Gastroesophageal sphincter (tissue), 4 donors: ENCODE results near the gene HAUS3. TPM values are rescaled to one million over a fixed set of nuclear protein-coding genes. Genes with fewer than 3 reads are reported as not detected.

Experiments used
- ATAC-seq: fragments of 150-250 bp; one replicate; pipeline ENCODE4 v1.9.1; 2016; ENCODE audit warnings: mild to moderate bottlenecking, moderate library complexity
- H3K27ac ChIP-seq, 4 donors: fragments of 200-600 bp; sonication (generic) in 3 of 4; 1 replicate in 3 of 4; 2 replicates in 1 of 4; pipeline ENCODE4 v1.5.1; 2016 to 2019
- H3K27me3 ChIP-seq: fragments of 200-600 bp; sonication (generic); one replicate; pipeline ENCODE4 v1.5.1; 2019
- H3K36me3 ChIP-seq, 2 donors: fragments of 200-600 bp; sonication (generic); one replicate each; pipeline ENCODE4 v1.5.1; 2019; ENCODE audit warnings: control low read depth in 1 of 2
- H3K4me1 ChIP-seq, 3 donors: fragments of 200-600 bp; sonication (generic); 1 replicate in 2 of 3; 2 replicates in 1 of 3; pipeline ENCODE4 v1.5.1; 2016 to 2019; ENCODE audit warnings: control low read depth in 2 of 3
- H3K4me3 ChIP-seq, 2 donors: fragments of 200-600 bp; sonication (generic); one replicate each; pipeline ENCODE4 v1.5.1; 2019; ENCODE audit warnings: mild to moderate bottlenecking in 1 of 2, moderate library complexity in 1 of 2
- H3K9me3 ChIP-seq, 3 donors: fragments of 200-600 bp; sonication (generic); one replicate each; pipeline ENCODE4 v1.5.1; 2017 to 2019; ENCODE audit warnings: control low read depth in 2 of 3
- EP300 ChIP-seq: sonication (generic); formaldehyde crosslinking; IDR thresholded peaks from one replicate; pipeline ENCODE4 v1.6.1; 2017; ENCODE audit warnings: antibody characterized with exemption, mild to moderate bottlenecking
- POLR2A ChIP-seq, 2 donors: fragments of 450-650 bp; IDR thresholded peaks; one replicate each; pipeline ENCODE4 v1.6.1; 2017; ENCODE audit warnings: antibody characterized with exemption in 2 of 2, mild to moderate bottlenecking in 2 of 2, moderate library complexity in 1 of 2
- POLR2AphosphoS5 ChIP-seq: sonication (generic); formaldehyde crosslinking; IDR thresholded peaks from one replicate; pipeline ENCODE4 v1.6.1; 2017; ENCODE audit warnings: antibody characterized with exemption
- WGBS, 2 donors: methylation state at CpG; one replicate each; pipeline ENCODE4 v1.1.5; 2018; ENCODE audit warnings: low coverage in 1 of 2; 5-methylcytosine and 5-hydroxymethylcytosine counted together
- total RNA-seq, 4 donors: library from RNA; depleted of rRNA; stranded (reverse); fragments of >200 nt; gene quantifications; one replicate each; pipeline ENCODE4 v1.1.0, GENCODE V29; 2016
- TF ChIP-seq, protein P1 (sequence below), 4 experiments: fragments of 200-600 bp in 2 of 4; fragments of 450-650 bp in 2 of 4; sonication (generic) in 1 of 4; IDR thresholded peaks; one replicate each; pipeline ENCODE4 v1.5.1; 2017 to 2019; ENCODE audit warnings: antibody characterized with exemption in 4 of 4, mild to moderate bottlenecking in 2 of 4, moderate library complexity in 2 of 4

The HAUS3 gene
- total RNA-seq, 4 donors from 2014 or later: 10.0 to 16.3 (median 12.7) TPM

- no peak overlapping the region for H3K4me3 ChIP-seq
- 27 to 36% methylated on average over 5 of the region's 5 CpGs for WGBS, 2 donors
- H3K4me1 ChIP-seq: peaks cover 9 to 64% (median 10%) of the 10 kb centered on the region in 3 donors
- ATAC-seq: peak; percentile 24
- H3K9me3 ChIP-seq: no peaks in the 10 kb centered on the region
- H3K27me3 ChIP-seq: no peaks in the 10 kb centered on the region
- H3K27ac ChIP-seq: peak overlapping the region in 3 of 4 donors; percentile 27 to 64 (median 56)
- TF ChIP-seq POLR2AphosphoS5 (no peak), POLR2A (IDR thresholded peaks at IDR 0.05) (no peak), EP300 (no peak)
- TF ChIP-seq, protein P1, sequence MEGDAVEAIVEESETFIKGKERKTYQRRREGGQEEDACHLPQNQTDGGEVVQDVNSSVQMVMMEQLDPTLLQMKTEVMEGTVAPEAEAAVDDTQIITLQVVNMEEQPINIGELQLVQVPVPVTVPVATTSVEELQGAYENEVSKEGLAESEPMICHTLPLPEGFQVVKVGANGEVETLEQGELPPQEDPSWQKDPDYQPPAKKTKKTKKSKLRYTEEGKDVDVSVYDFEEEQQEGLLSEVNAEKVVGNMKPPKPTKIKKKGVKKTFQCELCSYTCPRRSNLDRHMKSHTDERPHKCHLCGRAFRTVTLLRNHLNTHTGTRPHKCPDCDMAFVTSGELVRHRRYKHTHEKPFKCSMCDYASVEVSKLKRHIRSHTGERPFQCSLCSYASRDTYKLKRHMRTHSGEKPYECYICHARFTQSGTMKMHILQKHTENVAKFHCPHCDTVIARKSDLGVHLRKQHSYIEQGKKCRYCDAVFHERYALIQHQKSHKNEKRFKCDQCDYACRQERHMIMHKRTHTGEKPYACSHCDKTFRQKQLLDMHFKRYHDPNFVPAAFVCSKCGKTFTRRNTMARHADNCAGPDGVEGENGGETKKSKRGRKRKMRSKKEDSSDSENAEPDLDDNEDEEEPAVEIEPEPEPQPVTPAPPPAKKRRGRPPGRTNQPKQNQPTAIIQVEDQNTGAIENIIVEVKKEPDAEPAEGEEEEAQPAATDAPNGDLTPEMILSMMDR (IDR thresholded peaks at IDR 0.05): peak in 2 of 4 experiments; percentile 30 to 53
- peaks cover 0 to 36% of the 10 kb centered on the region in 2 donors for H3K36me3 ChIP-seq
These were observed 1.9 kb upstream of the HAUS3 start for GRCh38 chr4:2243681-2244380.

DNA sequence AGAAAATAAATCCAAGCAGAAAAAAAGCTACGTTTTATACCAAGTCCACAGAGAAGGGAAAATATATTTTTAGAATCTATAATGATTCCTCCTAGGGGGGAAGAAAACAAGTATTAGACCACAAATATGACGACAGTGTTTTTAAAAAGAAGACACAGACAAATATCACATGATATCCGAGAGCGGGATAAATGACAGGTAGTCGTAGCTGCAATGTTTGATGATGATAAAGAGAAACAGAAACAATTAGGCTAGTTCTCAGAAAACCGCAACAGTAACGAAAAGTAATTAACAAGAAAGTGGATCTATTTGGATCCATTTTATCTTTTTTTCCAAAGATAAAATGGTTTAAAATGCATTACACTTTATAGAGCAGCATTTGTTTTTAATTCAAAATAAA lies 918 bp downstream of the HAUS3 start:
- H3K36me3 ChIP-seq: peaks cover 0 to 20% of the 10 kb centered on the region in 2 donors
- no peak for ATAC-seq
- WGBS, 2 donors: 3 to 8% methylated on average over 7 of the region's 7 CpGs
- peaks cover 9 to 83% (median 10%) of the 10 kb centered on the region in 3 donors for H3K4me1 ChIP-seq
- no peaks in the 10 kb centered on the region for H3K27me3 ChIP-seq
- TF ChIP-seq POLR2AphosphoS5: no peak
- TF ChIP-seq, protein P1 (IDR thresholded peaks at IDR 0.05): no peak
- TF ChIP-seq EP300: no peak
- no peak for TF ChIP-seq POLR2A (IDR thresholded peaks at IDR 0.05)
- peak overlapping the region in 2 of 4 donors; percentile 83 to 88 for H3K27ac ChIP-seq
- H3K9me3 ChIP-seq: no peaks in the 10 kb centered on the region
- H3K4me3 ChIP-seq: peak overlapping the region; percentile 70 to 72

- no peak overlapping the region for H3K27ac ChIP-seq
- no peak for TF ChIP-seq POLR2AphosphoS5
- TF ChIP-seq EP300: no peak
- TF ChIP-seq POLR2A (IDR thresholded peaks at IDR 0.05): no peak
- TF ChIP-seq, protein P1 (IDR thresholded peaks at IDR 0.05): no peak
- no peaks in the 10 kb centered on the region for H3K27me3 ChIP-seq
- no peak overlapping the region for H3K4me3 ChIP-seq
- no peaks in the 10 kb centered on the region for H3K9me3 ChIP-seq
- ATAC-seq: no peak
- WGBS, 2 donors: 44 to 55% methylated on average over 3 of the region's 3 CpGs
- peaks cover 5 to 34% of the 10 kb centered on the region in 2 donors for H3K36me3 ChIP-seq
- peaks cover 9 to 47% (median 10%) of the 10 kb centered on the region in 3 donors for H3K4me1 ChIP-seq
These were observed 4.8 kb downstream of the HAUS3 start for GRCh38 chr4:2236944-2237666.

DNA sequence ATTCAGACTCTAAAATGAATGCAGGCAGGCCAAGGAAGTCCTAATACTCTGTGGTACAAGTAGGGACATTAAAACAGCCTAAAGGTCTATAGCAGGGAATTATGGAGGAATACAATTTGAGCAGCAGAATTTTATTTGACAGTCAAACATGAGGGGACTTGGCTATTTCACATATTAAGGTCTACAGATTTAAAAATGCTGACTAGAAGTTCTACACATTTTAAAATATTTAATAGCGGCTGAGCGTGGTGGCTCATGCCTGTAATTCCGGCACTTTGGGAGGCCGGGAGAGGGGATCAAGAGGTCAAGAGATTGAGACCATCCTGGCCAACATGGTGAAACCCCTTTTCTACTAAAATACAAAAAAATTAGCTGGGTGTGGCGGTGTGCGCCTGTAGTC lies 10.8 kb downstream of the HAUS3 start:
- no peak overlapping the region for H3K27ac ChIP-seq
- no peak for ATAC-seq
- H3K4me3 ChIP-seq: no peak overlapping the region
- H3K36me3 ChIP-seq: peaks cover 5 to 37% of the 10 kb centered on the region in 2 donors
- no peaks in the 10 kb centered on the region for H3K9me3 ChIP-seq
- WGBS, 2 donors: 92% methylated on average over 6 of the region's 6 CpGs
- no peaks in the 10 kb centered on the region for H3K4me1 ChIP-seq
- TF ChIP-seq, protein P1 (IDR thresholded peaks at IDR 0.05): no peak
- TF ChIP-seq EP300 (no peak), POLR2A (IDR thresholded peaks at IDR 0.05) (no peak)
- H3K27me3 ChIP-seq: no peaks in the 10 kb centered on the region
